Osteocyte (in vitro differentiated cells): ENCODE measurements around the gene PPP1R11. TPM values are rescaled to one million over a fixed set of nuclear protein-coding genes. Genes with fewer than 3 reads are reported as not detected.

Experiments used
- DNase-seq: peaks from one replicate; pipeline ENCODE4 v3.0.0; 2021; ENCODE audit warnings: mixed read lengths; ENCODE audit not compliant: unreplicated experiment; ENCODE audit errors: extremely low spot score
- H3K27ac Mint-ChIP-seq: one replicate; pipeline ENCODE4 v1.8.0; 2021; ENCODE audit warnings: mild to moderate bottlenecking, mixed read lengths; ENCODE audit not compliant: unreplicated experiment
- H3K27me3 Mint-ChIP-seq: one replicate; pipeline ENCODE4 v1.8.0; 2021; ENCODE audit warnings: mixed read lengths; ENCODE audit not compliant: unreplicated experiment
- H3K36me3 Mint-ChIP-seq: one replicate; pipeline ENCODE4 v1.8.0; 2021; ENCODE audit warnings: mixed read lengths; ENCODE audit not compliant: unreplicated experiment
- H3K4me1 Mint-ChIP-seq: one replicate; pipeline ENCODE4 v1.8.0; 2021; ENCODE audit warnings: mixed read lengths; ENCODE audit not compliant: unreplicated experiment
- H3K4me3 Mint-ChIP-seq: one replicate; pipeline ENCODE4 v1.8.0; 2021; ENCODE audit warnings: mild to moderate bottlenecking, moderate library complexity, mixed read lengths; ENCODE audit not compliant: unreplicated experiment
- H3K9me3 Mint-ChIP-seq: one replicate; pipeline ENCODE4 v1.8.0; 2021; ENCODE audit warnings: mixed read lengths; ENCODE audit not compliant: unreplicated experiment
- CTCF ChIP-seq: fragments of 200-600 bp; sonication (generic); IDR thresholded peaks from 2 replicates; pipeline ENCODE4 v1.5.0; 2021; ENCODE audit warnings: antibody characterized with exemption, mild to moderate bottlenecking, moderate library complexity
- total RNA-seq: library from RNA; stranded (reverse); gene quantifications from 2 replicates; pipeline ENCODE4 v1.2.1, GENCODE V29; 2021

Gene PPP1R11
- total RNA-seq, 1 donor from 2014 or later: 52.9 TPM

- Mint-ChIP-seq H3K9me3 (no peaks in the 10 kb centered on the region), H3K4me3 (peak overlapping the region; percentile 66), H3K27ac (no peak overlapping the region), H3K27me3 (peaks cover 89% of the 10 kb centered on the region), H3K36me3 (peaks cover 26% of the 10 kb centered on the region), H3K4me1 (peaks cover 36% of the 10 kb centered on the region)
- no peak for TF ChIP-seq CTCF
- DNase-seq: no peak
These were observed 7.5 kb downstream of the PPP1R11 start for GRCh38 chr6:30074331-30075093.

- Mint-ChIP-seq H3K27ac (no peak within 1 kb of the TSS), H3K4me1 (peaks cover 36% of the 10 kb centered on the region), H3K27me3 (peaks cover 90% of the 10 kb centered on the region), H3K36me3 (peaks cover 19% of the 10 kb centered on the region), H3K4me3 (peak within 1 kb of the TSS; percentile 66), H3K9me3 (no peaks in the 10 kb centered on the region)
- no peak for TF ChIP-seq CTCF
- DNase-seq: no peak
These were observed 8.2 kb downstream of the PPP1R11 start, which contains the start of gene RNF39 for GRCh38 chr6:30075094-30075789. RNF39 (minus strand) TSS chr6:30075769; CDS start chr6:30075585, 184 bp downstream.

- Mint-ChIP-seq H3K4me3 (peak overlapping the region; percentile 39), H3K27me3 (peaks cover 84% of the 10 kb centered on the region), H3K9me3 (no peaks in the 10 kb centered on the region), H3K4me1 (peaks cover 31% of the 10 kb centered on the region), H3K27ac (no peak overlapping the region), H3K36me3 (peaks cover 12% of the 10 kb centered on the region)
- TF ChIP-seq CTCF: peak; percentile 53
- no peak for DNase-seq
These were observed 9.1 kb downstream of the PPP1R11 start for GRCh38 chr6:30075790-30076732.

GRCh38 chr6:30077218-30077617 is 10.2 kb downstream of the PPP1R11 start:
- H3K27me3 Mint-ChIP-seq: peaks cover 75% of the 10 kb centered on the region
- no peak for TF ChIP-seq CTCF
- H3K4me1 Mint-ChIP-seq: peaks cover 26% of the 10 kb centered on the region
- H3K4me3 Mint-ChIP-seq: no peak overlapping the region
- H3K9me3 Mint-ChIP-seq: no peaks in the 10 kb centered on the region
- no peak overlapping the region for H3K27ac Mint-ChIP-seq
- no peak for DNase-seq
- peaks cover 5% of the 10 kb centered on the region for H3K36me3 Mint-ChIP-seq
